Measurements from ENCODE around the gene HADHA.

Gene HADHA

DNA sequence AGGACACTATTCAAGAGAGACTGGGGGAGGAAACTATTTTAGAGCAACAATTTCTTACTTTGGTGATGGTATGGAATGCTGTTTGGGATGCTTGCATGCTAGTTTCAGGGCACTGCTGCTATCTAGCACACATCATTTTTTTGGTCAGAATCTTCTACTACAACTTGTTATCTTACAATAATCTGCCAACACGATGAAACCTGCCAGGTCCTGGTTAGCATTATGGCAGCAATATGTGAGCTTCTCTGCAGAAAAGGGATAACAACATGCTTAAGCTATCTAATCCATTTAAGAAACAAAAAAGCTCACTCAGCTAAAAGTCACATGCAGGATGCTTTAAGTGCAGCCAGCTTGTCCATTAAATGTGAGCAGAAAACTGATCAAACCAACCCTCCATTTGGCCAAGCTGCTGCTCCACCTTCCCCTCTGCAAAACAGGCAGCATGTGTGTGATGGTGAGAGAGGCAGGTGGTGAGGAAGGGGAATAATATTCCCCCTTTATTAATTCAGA is 41.4 kb downstream of the HADHA start:
- H2AFZ ChIP-seq (ENCODE audit: low read depth): no peak overlapping the region
- H3K9ac ChIP-seq: no peak overlapping the region
- no peaks in the 10 kb centered on the region for H3K79me2 ChIP-seq (ENCODE audit: insufficient read depth, low read depth)
- H3K4me2 ChIP-seq: no peak overlapping the region
- H3K27ac ChIP-seq: no peak overlapping the region
- no peaks in the 10 kb centered on the region; the same call in 1 of the 2 replicates for H3K36me3 ChIP-seq (ENCODE audit: insufficient read depth)
- TF ChIP-seq, protein P1, sequence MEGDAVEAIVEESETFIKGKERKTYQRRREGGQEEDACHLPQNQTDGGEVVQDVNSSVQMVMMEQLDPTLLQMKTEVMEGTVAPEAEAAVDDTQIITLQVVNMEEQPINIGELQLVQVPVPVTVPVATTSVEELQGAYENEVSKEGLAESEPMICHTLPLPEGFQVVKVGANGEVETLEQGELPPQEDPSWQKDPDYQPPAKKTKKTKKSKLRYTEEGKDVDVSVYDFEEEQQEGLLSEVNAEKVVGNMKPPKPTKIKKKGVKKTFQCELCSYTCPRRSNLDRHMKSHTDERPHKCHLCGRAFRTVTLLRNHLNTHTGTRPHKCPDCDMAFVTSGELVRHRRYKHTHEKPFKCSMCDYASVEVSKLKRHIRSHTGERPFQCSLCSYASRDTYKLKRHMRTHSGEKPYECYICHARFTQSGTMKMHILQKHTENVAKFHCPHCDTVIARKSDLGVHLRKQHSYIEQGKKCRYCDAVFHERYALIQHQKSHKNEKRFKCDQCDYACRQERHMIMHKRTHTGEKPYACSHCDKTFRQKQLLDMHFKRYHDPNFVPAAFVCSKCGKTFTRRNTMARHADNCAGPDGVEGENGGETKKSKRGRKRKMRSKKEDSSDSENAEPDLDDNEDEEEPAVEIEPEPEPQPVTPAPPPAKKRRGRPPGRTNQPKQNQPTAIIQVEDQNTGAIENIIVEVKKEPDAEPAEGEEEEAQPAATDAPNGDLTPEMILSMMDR (conservative IDR thresholded peaks at IDR 0.05; ENCODE audit: low read depth, low read length): no peak
- H4K20me1 ChIP-seq (ENCODE audit: insufficient read depth): no peaks in the 10 kb centered on the region
- no peak overlapping the region for H3K4me3 ChIP-seq (IDR thresholded peaks at IDR 0.05; ENCODE audit: insufficient read depth, low read depth, low read length)
- H3K27me3 ChIP-seq (ENCODE audit: insufficient read depth, low read depth): no peaks in the 10 kb centered on the region
- no peaks in the 10 kb centered on the region for H3K4me1 ChIP-seq (ENCODE audit: low read depth, poor library complexity, severe bottlenecking)

DNA sequence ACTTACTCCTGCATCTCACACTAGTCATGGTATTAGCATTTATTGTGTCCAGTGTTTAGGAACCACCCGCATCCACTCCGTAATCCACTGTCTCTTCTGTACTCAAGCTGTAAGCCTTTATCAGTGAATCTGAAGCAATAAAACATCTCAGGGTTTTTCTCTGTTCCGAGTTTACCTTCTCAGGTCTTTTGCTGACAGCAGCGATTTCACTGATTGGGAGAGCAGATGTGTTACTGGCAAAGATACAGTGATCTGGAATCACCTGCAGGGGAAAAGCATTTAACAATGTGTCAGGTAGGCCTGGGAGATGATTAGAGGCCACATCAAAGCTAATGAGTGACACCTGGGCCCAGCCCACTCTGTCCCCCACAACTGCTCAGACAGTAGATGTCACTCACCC is 46.9 kb downstream of the HADHA start:
- H3K36me3 ChIP-seq (ENCODE audit: insufficient read depth): no peaks in the 10 kb centered on the region; the same call in 1 of the 2 replicates

DNA sequence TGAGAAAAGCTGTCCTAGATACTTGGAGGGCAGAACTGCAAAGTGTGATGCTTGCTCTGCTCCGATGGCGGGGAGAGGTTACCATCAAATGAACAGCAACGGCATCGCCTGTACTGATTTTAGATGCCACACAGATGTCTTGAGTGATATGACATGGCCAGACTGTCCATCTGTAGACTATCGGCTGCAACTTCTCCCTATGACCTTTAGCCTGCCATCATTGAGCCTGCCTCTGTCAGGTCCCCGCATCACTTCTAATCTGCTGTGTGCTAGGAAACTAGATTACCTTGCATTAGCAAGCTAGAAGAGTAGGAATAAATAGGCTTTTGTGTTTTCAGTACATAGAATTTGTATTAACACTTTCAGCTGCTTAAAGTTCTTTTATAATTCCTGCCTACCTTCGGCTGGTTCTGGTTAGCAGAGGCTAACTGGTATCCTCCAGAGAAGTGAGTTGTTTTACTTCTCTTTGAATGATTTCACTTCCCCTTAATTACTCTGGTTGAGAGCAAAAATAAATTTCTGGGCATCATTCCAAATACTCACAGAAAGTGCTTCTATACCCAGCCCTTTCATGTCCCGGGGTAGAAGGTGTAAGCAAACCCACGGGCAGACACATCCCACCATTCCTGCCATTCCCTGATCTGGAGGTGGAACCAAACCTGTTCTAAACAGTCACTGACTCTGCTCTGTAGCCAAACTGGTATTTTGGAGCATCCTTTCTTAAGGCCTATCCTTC is 47.6 kb downstream of the HADHA start:
- no peak overlapping the region for H3K4me3 ChIP-seq (IDR thresholded peaks at IDR 0.05; ENCODE audit: insufficient read depth, low read depth, low read length)
- H3K4me2 ChIP-seq: no peak overlapping the region
- no peak overlapping the region for H3K9ac ChIP-seq
- peaks cover 3% of the 10 kb centered on the region; the same call in 1 of the 2 replicates for H3K36me3 ChIP-seq (ENCODE audit: insufficient read depth)
- no peaks in the 10 kb centered on the region for H3K79me2 ChIP-seq (ENCODE audit: insufficient read depth, low read depth)
- no peak overlapping the region for H2AFZ ChIP-seq (ENCODE audit: low read depth)
- H3K27ac ChIP-seq: no peak overlapping the region
- no peaks in the 10 kb centered on the region for H4K20me1 ChIP-seq (ENCODE audit: insufficient read depth)
- TF ChIP-seq, protein P1 (conservative IDR thresholded peaks at IDR 0.05; ENCODE audit: low read depth, low read length): no peak
- no peaks in the 10 kb centered on the region for H3K27me3 ChIP-seq (ENCODE audit: insufficient read depth, low read depth)
- no peaks in the 10 kb centered on the region for H3K4me1 ChIP-seq (ENCODE audit: low read depth, poor library complexity, severe bottlenecking)

More for the DNA sequence above, 46.9 kb downstream of the HADHA start:
- TF ChIP-seq, protein P1 (conservative IDR thresholded peaks at IDR 0.05; ENCODE audit: low read depth, low read length): no peak
- Histone ChIP-seq H3K4me1 (ENCODE audit: low read depth, poor library complexity, severe bottlenecking) (no peaks in the 10 kb centered on the region), H3K79me2 (ENCODE audit: insufficient read depth, low read depth) (no peaks in the 10 kb centered on the region), H3K9ac (no peak overlapping the region), H4K20me1 (ENCODE audit: insufficient read depth) (no peaks in the 10 kb centered on the region), H3K27ac (no peak overlapping the region), H3K27me3 (ENCODE audit: insufficient read depth, low read depth) (no peaks in the 10 kb centered on the region), H3K4me3 (IDR thresholded peaks at IDR 0.05; ENCODE audit: insufficient read depth, low read depth, low read length) (no peak overlapping the region), H3K4me2 (no peak overlapping the region), H2AFZ (ENCODE audit: low read depth) (no peak overlapping the region)

DNA sequence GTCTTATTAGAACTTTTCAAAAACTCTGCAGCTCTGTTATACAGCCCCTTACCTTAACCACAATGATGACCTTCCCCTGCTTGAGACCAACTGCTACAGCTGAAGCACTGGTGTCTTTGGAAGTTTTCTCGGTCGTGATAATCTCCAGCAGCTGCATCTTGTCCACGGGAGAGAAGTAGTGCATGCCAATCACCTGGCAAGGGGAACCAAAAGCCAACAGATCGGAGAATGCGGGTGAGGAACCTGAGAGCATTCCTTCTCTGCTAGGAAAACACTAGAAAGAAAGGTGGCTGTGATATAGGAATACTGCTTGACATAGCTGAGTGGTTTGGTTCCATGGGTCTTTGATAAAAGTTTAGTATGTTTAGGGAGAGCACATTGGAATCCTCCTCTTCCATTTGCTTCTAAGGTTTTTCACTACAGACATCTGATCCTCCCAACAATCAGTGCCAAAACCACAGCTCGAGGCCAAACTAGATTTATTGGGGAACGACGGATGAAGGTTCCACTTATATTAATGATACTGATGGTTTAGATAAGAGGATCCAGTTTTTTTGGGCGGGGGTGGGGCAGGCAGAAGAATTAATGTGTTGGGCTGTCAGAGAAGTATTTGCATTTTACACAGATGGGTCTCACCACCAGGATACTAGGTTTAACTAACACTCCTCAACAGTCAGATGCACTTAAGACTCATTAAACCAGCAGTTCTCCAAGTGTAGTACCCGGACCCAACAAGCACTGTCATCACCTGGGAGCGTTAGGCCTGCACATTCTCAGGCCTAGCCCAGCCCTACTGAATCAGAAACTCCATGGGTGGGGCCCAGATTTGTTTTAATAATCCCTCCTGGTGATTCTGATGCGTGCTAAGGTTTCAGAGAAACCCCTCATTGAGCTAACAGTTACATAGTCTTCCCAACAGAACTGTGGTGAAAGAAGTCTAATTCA is 49.1 kb downstream of the HADHA start:
- H4K20me1 ChIP-seq (ENCODE audit: insufficient read depth): no peaks in the 10 kb centered on the region
- no peaks in the 10 kb centered on the region for H3K27me3 ChIP-seq (ENCODE audit: insufficient read depth, low read depth)
- peaks cover 7% of the 10 kb centered on the region; the same call in 1 of the 2 replicates for H3K36me3 ChIP-seq (ENCODE audit: insufficient read depth)
- TF ChIP-seq, protein P1 (conservative IDR thresholded peaks at IDR 0.05; ENCODE audit: low read depth, low read length): no peak
- no peaks in the 10 kb centered on the region for H3K79me2 ChIP-seq (ENCODE audit: insufficient read depth, low read depth)
- H3K4me3 ChIP-seq (IDR thresholded peaks at IDR 0.05; ENCODE audit: insufficient read depth, low read depth, low read length): no peak overlapping the region
- no peak overlapping the region for H3K9ac ChIP-seq
- H3K4me2 ChIP-seq: no peak overlapping the region
- no peaks in the 10 kb centered on the region for H3K4me1 ChIP-seq (ENCODE audit: low read depth, poor library complexity, severe bottlenecking)
- H3K27ac ChIP-seq: no peak overlapping the region
- H2AFZ ChIP-seq (ENCODE audit: low read depth): no peak overlapping the region
